ENCODE results near the gene SMAD4.
"Not testable (repeated sequence)": the region's sequence is repeated elsewhere in the genome, so short reads cannot be mapped to it uniquely, and the experiment has no call there.

The SMAD4 gene

DNA sequence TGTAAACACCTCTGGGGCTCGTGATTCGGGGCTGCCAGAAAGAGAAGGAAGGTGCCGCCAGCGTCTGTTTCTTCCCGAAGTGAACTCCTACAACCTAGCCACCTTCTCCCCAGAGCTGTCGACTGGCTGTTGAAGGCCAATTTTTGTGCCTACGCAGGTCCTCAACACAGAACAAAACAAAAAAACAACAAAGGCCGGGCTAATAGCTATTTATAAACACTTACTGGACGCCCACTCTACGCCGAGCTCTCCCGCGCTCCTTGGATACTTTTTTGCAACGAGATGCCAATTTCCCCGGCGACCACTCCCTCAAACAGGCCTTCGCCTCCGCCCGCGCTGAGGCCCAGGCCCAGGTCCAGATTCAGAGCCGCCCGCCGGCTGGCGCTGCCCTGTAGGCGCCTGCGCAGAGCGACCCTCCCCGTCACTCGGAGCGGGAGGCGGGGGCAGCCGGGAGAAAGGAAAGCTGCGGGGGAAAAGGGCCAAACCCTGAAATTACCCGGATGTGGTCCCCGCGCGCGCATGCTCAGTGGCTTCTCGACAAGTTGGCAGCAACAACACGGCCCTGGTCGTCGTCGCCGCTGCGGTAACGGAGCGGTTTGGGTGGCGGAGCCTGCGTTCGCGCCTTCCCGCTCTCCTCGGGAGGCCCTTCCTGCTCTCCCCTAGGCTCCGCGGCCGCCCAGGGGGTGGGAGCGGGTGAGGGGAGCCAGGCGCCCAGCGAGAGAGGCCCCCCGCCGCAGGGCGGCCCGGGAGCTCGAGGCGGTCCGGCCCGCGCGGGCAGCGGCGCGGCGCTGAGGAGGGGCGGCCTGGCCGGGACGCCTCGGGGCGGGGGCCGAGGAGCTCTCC lies at the start of gene SMAD4:
Gene SMAD4, plus strand, starts transcription at position 520 of the 843 bp plus-strand sequence. CDS start 16,834 bp downstream, outside the sequence.
- in situ Hi-C loops (cut with MboI; ENCODE audit: low sequenced_read_pairs), result loop anchor here (25.0 kb wide), 1 partner anchor 193 kb away; no protein-coding TSS in a partner anchor

DNA sequence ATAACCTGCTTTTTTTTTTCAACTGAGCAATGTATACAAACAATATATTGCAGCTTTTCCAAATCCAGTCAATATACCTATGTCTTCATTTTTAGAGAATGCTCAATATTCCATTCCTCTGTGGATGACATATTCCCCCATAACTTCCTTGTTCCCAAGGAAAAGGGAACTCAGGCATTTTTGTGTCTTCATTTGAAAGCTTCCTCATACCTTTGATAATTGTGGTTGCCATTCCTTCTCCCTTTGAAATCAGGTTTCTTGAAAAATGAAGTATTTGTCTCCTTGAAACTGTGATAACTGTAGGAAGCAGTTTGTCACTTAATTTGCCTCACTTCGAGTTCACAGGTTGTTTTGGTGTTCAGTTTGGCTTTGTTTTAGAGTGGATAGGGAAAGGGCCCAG lies 48.6 kb upstream of the SMAD4 start:
- in situ Hi-C loops (cut with MboI; ENCODE audit: low sequenced_read_pairs), result no loop called here

DNA sequence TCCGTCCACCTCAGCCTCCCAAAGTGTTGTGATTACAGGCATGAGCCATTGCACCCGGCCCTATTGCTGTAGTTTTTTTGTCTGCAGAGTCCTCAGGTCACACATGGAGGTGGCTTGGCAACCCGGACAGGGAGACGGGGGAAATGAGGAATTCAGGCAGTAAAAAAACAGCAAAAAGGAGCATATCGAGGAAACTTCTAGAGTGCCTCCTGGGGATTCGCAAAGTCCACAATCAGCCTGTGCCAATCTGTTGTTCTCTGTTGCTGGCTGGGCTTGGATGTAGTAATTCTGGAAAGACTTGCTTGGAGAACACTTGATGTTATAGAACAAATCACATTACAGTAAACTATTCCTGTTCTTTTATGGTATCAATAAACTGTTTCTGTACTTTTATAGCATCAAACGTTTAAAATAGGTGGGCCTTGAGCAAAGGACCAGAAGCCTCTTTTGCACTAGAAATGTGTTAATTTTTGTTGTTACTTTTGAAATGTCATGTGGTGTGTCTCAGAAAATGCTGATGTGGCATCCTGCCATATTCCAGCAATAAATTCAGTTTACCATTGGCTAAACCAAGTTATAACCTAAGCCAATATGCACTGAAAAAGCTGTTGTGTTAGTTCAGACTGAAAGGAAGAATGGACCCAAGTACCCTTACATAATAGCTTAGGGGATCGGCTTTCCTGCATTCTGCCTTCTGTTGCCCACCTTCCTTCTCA lies 47.8 kb upstream of the SMAD4 start:
- in situ Hi-C loops (cut with MboI; ENCODE audit: low sequenced_read_pairs), result no loop called here

DNA sequence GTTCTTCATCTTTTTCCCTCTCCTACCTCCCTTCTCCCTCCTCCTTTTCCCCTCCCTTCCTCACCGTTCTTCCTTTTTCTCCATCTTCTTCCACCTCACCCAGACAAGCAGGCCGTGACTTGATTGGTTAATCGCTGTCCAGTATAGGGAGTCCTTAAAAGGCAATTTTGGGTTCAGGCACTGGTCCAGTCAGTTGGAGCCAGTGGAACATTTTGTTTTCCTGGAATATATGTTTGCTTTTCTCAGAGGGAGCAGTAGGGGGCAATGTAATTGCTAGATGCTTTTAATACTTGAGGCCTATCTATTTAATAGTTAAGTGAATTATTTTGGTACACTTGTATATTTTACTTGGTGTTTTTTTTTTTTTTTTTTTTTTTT lies 47.2 kb upstream of the SMAD4 start:
- in situ Hi-C loops (cut with MboI; ENCODE audit: low sequenced_read_pairs), result no loop called here

DNA sequence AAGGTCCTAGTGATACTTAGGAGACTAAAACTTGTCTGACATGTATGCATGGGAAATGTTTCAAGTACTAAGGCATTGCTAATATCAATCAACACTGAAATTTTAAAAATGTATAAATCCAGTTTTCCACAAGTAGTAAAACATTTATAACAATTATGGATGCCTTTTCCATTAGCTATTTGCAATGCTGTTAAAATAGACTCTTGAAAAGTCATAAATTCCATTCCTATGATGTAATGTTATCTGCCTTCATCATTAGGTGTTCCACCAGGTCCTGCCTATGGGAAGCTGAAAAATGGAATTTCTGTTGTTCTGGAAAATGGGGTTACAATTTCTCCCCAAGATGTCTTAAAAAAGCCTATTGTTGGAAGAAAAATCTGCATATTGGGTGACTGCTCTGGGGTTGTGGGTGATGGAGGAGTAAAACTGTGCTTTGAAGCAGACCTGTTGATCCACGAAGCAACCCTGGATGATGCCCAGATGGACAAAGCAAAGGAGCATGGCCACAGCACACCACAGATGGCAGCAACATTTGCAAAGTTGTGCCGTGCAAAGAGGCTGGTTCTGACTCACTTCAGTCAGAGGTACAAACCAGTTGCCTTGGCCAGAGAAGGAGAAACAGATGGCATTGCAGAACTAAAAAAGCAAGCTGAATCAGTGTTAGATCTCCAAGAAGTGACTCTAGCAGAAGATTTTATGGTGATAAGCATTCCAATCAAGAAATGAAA lies 43.5 kb upstream of the SMAD4 start:
- in situ Hi-C loops (cut with MboI; ENCODE audit: low sequenced_read_pairs), result no loop called here

DNA sequence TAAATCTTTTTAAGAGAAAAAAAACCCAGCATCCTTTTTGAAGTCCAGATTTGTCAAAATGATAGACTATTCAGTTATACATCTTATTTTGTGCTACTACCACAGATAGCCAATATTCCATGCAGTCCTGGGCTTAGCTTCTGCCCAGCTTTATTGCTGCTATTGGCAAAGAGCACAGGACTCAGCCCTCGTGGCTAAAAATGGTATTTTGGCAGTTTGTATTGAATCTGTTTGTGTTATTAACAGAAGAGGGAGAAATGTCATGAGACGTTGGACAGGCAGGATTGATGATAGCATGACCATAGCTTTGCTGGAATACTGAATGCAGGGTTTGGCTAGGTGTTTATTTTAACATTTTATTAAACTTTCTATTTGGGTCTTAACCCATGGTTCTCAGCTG lies 42.8 kb upstream of the SMAD4 start:
- in situ Hi-C loops (cut with MboI; ENCODE audit: low sequenced_read_pairs), result no loop called here

DNA sequence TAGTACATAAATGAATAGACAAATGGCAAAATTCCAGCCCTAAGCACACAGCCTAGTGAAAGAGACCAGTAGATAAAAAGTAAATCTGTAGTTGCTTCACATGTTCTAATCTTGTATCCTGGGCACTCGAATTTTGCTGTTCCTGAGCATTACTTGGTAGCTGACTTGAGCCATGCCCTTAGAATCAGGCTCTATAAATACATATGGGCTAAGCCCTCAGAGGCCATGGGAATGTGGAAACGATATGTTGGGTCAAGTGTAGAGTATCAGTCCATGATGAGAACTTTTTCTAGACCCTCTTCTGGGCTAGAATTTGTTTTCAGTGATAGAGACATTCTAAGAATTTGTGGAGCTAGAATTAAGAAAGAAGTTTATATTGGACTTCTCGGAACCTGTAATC lies 40.3 kb upstream of the SMAD4 start:
- in situ Hi-C loops (cut with MboI; ENCODE audit: low sequenced_read_pairs), result no loop called here

DNA sequence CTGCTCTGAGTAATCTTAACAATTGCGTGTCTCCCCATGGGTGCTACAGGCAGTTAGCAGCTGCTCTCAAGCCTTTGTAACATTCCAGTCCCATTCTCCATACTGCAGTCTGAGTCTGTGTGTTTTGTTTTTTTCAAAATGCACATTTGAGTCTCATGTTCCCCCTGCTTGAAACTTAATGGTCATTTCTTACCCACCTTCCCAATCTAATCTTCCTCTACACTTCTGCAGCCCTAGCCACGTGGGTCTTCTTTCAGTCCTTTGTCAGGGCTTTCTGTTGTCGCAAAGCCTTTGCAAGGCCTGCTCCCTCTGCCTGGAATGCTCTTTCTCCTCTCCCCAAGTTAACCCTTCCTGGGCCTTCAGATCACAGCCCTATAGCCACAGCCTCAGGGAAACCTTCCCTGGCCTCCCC lies 37.7 kb upstream of the SMAD4 start:
- in situ Hi-C loops (cut with MboI; ENCODE audit: low sequenced_read_pairs), result no loop called here

DNA sequence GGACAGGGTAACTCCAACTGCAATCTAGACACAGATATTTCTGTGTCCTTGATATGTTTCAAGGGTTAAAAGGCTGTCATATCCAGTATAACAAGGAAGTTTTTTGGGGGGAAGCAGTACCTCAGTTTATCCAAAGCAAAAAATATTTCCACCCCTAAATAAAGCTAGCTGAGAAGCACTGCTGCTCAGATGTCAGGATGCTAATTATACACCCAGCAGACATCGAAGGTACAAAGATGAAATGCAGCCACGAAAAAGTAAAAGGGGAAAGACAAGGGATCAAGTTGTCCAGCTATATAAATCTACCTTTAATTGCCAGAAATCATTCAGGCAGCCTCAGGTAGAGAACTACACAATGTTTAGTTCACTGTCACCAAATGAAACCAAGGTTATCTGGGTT lies 36.0 kb upstream of the SMAD4 start:
- in situ Hi-C loops (cut with MboI; ENCODE audit: low sequenced_read_pairs), result no loop called here

DNA sequence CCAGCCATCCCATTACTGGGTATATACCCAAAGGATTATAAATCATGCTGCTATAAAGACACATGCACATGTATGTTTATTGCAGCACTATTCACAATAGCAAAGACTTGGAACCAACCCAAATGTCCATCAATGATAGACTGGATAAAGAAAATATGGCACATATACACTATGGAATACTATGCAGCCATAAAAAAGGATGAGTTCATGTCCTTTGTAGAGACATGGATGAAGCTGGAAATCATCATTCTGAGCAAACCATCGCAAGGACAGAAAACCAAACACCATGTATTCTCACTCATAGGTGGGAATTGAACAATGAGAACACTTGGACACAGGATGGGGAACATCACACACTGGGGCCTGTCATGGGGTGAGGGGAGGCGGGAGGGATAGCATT lies 26.8 kb upstream of the SMAD4 start:
- in situ Hi-C loops (cut with MboI; ENCODE audit: low sequenced_read_pairs), result not testable (repeated sequence)

DNA sequence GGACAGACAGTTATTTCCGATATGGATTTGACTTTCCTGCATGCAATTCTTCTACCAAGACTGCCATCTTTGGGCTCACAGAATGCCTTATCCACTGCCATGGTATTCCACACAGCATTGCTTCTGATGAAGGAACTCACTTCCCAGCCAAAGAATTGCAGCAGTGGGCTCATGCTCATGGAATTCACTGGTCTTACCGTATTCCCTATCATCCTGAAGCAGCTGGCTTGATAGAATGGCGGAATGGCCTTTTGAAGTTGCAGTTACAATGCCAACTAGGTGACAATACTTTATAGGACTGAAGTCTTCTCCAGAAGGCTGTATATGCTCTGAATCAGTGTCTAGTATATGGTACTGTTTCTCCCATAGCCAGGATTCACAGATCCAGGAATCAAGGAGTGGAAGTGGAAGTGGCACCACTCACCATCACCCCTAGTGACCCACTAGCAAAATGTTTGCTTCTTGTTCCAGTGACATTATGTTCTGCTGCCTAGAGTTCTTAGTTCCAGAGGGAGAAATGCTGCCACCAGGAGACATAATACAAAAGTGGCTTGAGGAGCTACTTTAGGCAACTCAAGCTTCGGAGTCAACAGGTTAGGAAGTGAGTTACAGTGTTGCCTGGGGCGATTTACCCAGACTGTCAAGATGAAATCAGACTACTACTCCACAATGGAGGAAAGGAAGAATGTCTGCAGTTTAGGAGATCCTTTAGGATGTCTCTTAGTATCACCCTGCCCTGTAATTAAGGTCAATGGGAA lies 23.8 kb upstream of the SMAD4 start:
- in situ Hi-C loops (cut with MboI; ENCODE audit: low sequenced_read_pairs), result no loop called here

DNA sequence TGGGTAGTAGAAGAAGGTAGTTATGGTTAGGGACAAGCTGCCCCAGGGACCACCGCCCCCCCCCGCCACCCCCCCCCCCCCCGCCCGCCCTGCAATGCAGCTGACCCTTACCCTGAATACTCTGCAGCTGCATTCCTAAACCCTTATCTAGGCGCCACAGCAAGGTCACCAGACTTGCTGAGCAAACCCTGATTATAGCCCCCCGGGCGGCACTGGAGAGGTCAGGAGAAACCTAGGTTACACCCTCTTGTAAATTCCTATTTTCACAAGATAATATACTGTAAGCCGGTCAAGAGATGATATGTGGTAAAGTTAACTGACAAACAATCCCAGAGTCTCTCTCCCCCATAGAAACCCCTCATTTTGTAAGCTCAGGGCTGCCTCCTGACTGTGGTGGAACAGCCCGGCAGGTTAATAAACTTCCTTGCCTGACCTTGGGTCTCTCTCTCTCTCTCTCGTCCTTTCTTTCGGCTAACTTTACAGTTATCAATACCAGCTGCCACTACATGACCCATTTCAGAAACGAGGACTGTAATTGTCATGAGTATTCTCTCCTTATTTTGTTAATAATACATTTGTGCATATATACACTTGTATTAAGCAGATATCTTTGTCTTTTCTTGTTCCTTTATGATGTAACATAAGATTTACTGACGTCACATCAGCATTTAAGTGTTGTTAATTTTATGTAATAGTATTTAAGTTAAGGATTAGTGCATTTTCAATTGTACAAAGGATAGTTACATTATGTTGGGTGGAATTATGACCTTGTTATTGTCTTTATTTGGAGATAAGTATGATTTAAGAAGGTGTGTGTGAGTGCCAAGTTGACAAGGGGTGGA lies 22.8 kb upstream of the SMAD4 start:
- in situ Hi-C loops (cut with MboI; ENCODE audit: low sequenced_read_pairs), result no loop called here

DNA sequence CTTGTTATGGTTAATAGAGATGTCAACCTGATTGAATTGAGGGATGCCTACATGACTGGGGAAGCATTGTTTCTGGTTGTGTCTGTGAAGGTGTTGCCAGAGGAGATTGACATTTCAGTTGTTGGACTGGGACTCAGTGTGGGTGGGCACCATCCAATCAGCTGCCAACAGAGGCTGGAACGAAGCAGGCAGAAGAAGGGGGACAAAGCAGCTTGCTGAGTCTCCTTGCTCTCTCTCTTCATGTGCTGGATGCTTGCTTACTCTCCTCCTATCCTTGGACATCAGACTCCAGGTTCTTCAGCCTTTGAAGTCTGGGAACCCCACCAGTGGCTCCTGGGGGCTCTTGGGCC lies 22.2 kb upstream of the SMAD4 start:
- in situ Hi-C loops (cut with MboI; ENCODE audit: low sequenced_read_pairs), result no loop called here

DNA sequence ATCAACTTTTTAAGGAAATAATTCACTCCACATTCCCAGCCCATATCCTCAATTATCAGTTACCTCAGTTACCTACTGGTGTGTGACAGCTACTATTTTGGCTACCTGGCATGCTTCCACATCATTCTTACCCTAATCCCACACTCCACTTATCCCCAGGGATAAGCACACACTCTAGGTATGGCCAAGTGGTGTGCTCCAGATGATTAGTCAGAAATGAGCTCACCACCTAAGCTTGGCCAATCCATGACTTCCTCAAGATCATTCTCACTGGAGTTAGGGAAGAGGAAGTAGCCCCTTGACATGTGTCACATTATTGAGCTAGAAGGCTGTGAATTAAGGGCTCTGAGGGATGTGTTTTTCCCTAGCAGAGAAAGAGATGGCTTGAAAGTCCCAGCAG lies 20.9 kb upstream of the SMAD4 start:
- in situ Hi-C loops (cut with MboI; ENCODE audit: low sequenced_read_pairs), result no loop called here

DNA sequence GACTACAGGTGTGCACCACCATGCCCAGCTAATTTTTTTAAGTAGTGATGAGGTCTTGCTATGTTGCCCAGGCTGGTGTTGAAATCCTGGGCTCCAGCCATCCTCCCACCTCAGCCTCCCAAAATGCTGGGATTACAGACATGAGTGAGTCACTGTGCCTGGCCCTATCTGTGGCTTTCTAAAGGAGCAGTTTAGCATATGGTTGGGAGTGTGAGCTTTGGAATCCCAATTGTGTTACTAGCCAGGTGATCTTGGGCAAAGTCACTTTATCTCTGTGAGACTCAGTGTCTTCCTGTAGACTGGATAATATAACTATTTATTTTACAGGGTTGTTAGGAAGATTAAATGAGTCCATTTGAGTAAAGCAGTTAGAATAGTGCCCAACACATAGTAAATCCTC lies 19.8 kb upstream of the SMAD4 start:
- in situ Hi-C loops (cut with MboI; ENCODE audit: low sequenced_read_pairs), result no loop called here

DNA sequence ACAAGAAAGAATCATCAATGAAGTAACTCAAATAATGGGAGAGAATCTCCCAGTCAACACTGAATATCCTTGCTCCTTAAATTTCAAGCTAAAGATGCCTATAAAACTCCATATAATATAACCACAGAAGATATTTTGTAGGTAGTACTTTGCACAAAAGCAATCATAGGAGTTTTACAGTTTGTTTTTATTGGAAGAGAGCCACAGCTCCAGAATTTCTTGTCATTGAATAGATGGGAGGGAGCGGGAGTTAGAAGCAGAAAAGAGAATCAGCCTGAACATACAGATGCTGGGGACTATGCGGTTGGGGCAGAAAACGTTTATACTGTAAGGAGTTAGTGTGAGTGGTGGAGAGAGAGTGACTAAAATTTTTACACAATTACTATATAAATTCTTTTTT lies 18.3 kb upstream of the SMAD4 start:
- in situ Hi-C loops (cut with MboI; ENCODE audit: low sequenced_read_pairs), result no loop called here

DNA sequence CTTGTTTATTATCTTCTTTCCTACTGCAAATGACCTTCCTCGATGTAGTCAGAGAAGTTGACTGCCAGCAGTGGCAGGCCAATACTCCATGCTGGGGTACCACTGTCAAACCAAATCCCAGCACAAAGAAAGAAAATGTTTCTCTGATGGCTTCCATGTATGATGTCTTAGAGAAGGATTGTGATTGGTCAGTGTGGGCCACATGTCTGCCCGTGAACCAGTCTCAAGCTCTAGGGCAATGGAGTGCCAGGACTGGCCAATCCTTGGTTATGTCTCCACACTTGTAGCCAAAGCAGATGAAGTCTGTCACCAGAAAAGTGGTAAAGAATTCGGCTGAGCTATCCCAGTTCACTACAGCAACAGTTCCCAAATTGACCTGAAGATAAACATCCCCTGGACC lies 17.6 kb upstream of the SMAD4 start:
- in situ Hi-C loops (cut with MboI; ENCODE audit: low sequenced_read_pairs), result no loop called here

DNA sequence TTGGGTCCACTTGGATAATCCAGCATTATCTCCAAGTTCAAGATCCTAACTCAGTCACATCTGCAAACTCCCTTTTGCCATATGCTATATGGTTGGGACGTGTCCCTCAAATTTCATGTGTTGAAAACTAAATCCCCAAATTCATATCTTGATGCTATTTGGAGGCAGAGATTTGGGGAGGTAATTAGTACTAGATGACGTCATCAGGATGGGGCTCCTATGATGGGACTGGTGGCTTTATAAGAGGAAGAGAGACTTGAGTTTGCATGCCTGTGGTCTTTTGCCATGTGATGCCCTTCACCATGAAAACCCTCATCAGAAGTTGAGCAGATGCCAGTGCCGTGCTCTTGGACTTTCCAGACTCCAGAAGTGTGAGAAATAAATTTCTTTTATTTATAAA lies 16.8 kb upstream of the SMAD4 start:
- in situ Hi-C loops (cut with MboI; ENCODE audit: low sequenced_read_pairs), result no loop called here

DNA sequence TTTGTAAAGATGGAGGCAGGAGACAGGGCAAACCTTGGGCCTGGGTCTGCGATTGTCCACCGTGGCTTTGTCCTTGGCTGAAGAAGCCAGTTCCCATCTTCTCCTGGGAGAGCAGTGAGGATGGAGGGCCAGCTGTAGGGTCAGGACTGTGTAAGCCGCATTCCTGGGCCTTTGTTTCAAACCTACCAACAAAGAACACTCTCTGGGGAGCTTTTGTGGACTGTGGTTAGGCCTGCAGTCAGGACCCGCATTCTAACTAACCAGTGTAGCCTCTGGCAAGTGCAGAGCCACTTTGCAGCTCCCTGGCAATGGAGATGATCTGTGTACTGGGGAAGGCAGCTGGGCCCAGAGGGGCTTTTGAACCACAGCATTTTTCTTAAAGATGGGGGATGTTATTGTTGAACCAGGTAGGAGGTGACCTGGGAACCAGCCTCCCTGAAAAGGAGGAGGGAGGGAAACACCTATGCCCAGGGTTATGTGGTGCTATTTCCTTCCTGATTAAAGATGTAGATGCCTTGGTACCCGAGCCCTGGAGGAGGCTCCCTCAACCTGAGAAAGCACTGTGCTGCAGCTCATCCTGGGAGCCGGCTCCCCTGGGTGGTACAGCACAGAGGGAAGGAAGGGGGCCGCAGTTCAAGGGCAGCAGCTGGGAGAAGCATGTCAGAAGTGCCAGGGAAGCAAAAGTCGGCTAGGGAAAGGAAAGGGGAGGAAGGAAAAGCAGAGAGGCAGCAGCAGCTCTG lies 12.7 kb upstream of the SMAD4 start:
- in situ Hi-C loops (cut with MboI; ENCODE audit: low sequenced_read_pairs), result no loop called here

DNA sequence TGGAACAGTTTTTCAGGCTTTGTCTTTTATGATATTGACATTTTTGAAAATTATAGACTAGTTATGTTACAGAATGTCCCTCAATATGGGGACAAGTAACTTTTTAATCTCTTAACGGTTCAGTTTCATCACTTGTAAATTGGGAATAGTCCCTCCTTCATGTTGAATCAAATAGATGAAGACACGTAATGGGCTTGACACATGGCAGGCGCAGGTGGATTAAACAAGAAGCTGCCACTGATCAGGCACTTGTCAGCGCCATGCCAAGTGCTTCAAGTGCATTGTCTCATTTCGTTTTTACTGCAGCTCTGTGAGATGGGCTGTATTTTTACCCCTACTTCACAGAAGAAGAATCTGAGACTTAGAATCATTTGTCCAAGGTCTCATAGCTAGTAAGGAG lies 9.5 kb upstream of the SMAD4 start:
- in situ Hi-C loops (cut with MboI; ENCODE audit: low sequenced_read_pairs), result no loop called here
